GM19238 (cell line): ENCODE results near the gene PCK1.

Experiments used
- DNase-seq: peaks from one replicate; pipeline ENCODE4 v3.0.0; 2011; ENCODE audit warnings: low spot score; ENCODE audit not compliant: insufficient read length

The PCK1 gene

DNA sequence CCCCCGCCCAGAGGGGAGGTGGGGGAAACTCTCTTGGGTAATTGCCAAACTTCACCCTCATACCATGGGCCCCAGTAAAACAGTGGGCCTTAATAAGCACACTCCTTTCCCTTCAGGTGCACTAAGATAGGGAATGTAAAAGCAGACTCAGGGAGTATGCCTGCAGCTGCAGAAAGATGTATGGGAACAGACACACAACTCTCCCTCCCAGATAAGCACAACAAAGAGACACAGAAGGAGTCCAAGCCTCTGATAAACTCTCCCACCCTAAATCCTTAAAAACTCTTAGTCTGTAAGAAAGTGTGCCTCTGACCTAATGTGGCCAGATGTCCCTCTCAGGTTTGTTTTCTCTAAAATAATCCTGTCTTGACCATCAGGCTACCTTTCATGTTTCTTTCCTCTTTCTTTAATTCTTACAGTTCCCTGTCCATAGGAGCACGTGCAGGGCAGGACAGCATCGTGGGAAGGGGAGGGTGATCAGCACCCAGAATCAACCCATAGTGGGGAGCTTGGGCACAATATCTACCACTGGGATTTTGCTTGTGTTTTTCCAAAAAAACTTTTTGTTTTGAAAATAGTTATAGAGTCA is 24.7 kb upstream of the PCK1 start:
- no peak for DNase-seq

DNA sequence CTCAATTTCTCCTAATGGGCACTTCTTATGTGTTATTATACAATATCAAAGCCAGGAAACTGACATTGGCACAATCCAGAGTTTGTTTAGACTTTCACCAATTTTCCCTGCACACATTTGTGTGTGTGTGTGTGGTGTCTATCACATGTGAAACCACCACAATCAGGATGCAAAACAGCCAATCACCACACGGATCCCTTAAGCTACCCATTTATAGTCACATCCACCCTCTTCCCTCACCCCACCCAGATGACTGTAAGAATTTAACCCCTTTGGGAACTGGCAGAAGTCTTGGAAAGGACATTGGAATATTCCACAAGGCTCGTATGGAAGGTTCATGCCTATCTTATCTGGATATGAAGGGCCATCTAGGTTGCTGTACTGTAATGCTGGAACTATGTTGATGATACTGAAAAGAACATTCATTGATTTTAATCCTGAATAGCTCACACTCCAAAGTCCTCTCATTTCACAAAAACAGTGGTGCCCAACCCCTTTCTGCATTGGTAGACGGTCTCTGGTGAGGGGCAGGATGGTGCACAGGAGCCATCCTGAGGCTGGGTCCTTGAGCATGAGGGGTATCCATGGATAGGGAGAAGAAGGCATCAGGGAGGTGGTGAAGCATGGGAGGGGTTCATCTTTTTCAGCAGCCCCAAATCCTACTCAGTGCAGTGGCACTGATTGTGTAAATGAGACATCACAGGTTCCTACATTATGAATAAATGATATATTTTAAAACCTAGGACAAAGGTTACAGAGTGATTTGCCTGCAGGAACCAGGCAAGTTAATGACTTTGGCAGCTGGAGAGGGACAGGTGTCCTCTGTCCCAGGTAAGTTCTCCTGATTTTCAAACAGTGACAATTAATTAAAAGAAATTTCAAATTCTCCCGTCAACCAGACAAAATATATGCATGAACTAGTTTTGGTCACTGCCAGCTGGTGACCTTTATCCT is 23.9 kb upstream of the PCK1 start:
- no peak for DNase-seq

DNA sequence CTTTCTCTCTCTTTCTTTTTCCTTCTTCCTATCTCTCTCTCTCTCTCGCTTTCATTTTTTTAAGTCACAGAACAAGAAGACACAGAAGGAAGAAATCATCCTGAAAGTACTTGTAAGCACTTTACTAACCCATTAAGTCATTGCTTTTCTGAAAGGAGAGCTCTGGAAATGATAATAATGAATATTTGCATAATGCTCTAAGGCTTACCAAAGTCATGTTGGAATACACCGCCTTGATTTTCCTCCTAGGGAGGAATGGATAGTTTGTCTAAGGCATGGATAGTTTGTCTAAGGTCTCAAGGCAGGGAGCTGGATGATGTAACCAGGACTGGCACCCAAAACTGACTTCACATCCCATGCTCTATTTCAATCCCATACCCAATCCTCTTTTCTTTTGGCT is 23.1 kb upstream of the PCK1 start:
- DNase-seq = no peak

DNA sequence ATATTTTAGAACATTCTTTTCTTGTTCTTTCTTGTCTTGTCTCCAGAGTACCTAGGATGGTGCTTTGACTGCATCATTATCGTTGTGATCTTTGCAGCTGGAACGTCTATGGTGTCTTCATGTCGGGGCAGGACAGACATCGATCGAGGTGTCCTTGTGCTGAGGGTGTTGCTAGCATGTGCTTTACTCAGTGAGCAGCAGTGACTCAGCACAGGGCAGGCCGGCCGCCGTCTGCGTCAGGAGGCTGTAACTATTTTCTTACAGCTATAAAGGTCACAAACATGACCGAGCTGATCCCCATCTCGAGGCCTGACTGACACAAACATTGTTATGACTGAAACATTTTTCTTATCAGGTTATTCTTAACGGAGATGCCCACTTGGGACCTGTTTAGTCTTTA is 21.0 kb upstream of the PCK1 start:
- no peak for DNase-seq

DNA sequence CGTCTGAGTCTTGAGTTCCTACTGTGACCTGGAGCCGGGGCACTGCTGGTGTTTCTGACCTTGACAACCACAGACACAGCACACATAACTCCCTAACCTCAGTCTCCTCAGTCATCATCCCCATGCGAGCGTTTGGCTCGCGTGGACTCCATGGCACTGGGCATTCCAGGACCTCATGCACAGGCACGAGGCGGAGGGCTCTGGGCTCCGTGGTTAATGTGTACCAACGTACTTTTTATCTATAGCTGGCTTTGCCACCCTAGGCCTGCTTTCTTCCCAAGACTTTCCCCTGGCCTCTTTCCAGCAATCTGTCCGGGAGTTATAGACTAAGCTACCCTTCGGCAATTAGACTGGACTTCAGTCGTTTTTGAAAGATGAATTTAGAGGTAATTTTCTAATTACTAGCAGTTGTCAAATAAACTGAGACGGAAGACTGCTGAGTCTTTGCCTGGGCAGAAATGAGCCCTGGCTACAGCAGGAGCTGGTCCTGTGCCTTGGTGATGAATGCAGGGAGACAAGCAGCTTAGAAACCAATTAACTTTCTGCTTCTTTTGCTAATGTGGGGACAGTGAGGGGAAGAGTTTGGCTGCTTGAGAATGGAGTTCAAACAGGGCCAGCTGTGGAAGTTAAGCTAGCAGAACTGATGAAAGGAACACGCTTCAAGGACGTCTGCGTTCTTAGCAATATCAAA is 19.9 kb upstream of the PCK1 start:
- DNase-seq = no peak

DNA sequence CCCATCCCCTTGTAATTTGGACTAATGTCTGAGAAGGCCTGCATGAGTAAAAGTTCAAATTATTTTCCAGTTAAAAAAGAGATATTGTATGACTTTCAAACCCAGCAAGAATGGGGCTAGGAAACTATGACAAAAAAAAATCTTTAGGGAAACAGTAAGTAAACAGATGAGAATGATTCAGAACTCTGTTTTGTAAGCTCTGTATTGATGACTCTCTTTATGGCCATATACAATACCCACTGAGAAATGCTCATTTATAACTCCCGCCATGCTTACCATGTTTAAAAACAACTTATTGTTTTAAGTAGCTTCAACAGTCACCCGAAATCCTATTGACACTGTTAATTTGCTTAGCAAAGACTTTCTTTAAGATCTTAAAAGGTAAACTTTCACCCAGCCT is 17.2 kb upstream of the PCK1 start:
- no peak for DNase-seq

DNA sequence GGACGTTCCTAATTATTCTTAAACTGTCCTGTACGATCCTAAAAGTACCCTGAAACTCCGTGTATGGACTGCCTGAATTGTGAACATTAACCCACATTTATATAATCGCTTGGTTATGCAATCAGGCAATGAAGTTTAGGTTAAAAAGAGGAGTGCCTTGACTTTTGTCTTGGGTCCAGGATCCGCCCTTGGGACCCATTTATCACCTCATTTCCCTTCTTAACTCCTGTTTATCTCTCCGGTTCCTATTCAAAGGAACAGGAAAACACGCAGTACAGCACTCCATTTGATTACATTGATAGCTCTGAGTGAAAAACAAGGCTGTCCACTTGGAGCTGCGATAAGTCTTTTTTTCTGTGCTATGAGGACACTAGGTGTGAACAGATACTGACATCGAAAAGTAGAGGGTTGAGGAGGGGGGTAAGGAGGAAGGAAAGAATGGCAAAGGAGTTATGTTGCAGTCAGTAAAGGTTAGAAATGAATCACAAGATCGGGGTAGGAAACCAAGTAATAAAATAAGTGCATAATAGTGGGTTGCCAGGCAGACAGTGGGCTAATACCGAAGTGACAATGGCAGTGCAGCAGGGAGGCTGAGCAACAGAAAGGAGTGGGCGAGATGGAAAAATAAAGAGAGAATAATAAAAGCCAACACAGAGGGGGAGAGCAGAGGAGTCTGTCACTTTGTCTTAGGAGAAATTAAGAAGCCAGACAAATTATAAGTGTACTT is 15.9 kb upstream of the PCK1 start:
- no peak for DNase-seq

DNA sequence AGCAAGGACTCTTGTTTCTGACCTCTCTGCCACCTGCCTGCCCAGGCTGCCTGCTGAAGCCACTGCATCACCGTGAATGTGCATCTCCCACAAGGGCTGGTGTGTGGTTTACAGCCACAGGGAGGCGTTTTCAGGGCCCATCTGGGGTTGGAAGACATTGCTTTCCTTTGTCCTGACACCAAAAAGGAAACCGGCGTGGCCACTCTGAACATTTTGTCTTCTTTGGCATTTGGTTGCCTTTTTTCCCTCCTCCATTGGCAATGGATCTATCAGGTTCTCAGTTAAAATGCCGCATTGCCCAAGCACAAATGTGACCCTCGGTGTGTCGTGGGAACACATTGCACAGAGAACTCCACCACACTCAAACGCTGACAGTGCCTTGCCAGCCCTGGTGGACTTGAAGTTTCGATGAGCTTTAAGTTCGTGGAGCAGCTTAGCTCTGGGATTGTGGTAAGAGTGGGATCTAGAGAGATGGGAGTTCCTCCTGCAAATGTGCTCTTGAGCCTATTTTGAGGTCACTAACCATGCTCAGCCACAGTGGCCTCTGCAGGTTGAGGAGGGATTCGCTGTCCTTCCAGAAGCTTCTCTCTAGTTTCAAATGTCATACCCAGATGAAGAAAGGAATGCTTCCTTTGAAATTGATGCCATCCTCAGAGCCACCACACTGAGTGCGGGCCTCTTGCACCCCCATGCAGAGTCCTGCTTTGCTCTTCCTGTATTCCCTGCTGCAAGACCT is 14.8 kb upstream of the PCK1 start:
- DNase-seq = no peak

DNA sequence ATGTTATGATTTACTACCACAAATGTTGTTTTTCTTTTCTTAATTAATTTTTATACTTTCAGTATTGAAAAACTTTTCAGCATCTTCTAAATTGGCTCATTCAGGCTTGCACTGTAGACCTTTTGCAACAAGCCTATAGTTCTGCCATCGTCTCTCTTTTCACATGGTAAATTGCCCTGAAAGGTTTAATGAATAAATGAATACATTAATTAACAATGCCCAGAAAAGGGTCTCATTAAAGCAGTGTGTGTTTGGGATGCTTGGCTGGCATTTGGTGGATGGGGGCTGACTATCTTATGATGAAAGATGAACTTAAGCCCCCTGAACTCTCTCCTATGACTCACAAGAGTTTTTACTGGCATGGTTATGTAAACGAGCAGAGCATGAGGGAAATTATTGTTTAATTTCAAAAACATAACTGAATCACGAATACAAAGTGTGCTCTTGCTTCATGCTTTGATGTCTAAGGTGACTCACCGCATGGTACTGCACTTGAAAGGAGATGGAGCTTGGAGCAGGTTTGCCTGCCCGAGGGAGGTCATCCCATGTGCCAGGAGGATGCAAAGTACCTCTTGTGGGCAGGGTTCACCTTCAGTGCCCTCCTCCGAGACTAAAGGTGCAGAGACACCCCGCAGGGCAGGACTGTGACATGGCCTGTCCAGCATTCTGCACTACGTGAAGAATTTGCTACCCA is 13.8 kb upstream of the PCK1 start:
- no peak for DNase-seq

DNA sequence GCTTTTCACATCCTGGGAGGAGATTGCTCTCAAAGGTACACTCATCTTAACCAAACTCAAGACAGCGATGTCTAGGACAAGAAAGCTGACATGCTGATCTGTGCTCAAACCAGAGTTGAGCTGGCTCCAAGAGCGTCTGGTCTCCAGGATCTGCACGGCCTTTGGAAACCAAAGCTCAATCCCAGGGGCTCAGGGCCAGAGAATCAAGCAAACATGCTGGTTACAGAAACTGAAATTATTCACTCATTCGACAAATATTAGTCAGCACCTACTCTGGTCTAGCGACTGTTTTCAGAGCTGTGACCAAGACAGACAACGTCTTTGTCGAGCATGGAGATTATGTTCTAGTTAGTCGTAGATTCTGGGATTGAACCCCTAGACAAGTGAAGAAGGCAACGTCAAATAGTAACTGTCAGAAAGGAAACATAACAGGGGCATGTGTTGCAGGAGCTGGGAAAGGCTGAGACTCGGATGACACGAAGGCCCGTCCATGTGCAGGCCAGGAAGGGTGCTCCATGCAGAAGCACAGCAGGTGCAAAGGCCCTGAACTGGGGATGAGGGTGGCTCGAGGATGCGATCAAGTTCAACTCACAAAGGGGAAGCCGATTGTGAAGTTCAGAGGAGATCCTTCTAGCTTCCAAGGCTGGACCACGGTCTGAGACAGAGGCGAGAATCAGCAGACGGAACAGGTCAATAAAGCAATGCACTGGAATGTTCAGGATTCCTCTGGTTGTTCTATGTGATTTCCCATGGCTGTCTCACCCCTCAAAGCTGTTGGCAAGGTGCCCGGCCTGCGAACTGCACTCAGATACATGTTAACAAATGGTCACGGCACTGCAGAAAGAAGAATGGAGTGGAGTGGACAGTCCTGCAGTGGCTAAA is 12.5 kb upstream of the PCK1 start:
- no peak for DNase-seq

DNA sequence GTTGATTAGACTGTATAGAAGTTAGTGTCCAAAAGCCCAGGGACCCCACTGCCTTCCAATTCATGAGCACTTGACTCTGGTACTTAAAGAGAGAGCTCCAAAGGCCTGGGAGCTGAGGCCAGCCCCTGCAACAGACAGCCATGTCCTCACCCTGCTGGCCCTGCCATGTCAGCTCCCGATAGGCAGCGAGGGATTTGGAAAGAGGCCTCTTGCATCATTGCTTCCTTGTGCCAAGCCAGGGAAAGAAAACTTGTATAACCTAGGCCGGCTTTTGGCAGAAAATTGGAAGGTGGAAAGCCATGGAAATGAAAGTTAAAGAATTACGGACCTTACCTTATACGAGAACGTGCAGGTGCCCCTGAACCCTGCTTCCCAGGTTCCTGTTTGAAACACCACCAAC is 8.4 kb upstream of the PCK1 start:
- no peak for DNase-seq

DNA sequence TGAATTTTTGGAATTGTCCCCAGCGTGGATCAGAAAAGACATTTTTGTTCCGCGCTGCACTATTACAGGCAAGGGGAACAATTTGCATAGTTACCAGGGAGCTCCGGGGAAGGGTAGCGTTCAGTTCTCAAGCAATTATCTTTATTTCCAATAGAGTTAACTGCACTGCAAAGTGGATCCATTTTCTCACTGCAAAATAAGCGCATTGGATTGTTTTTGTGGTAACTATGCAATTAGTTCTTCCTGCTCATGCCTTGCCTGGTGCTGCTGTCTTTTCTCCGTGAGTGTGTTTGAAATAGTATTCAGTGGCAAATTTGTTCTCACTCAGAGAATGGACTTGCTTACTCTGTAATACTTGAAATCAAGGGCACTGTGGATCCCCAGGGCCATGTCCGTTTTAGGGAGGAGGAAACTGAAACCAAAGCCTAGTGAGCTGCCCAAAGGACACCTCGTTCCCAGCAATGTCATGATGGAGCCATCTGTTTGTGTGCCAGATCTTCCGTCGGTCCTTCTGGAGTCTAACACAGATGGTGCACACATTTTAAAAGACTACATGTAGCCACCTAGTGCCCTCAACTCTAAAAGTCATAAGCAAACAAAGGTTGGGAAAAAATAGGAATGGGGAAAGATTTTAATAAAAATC is 7.4 kb upstream of the PCK1 start:
- no peak for DNase-seq

DNA sequence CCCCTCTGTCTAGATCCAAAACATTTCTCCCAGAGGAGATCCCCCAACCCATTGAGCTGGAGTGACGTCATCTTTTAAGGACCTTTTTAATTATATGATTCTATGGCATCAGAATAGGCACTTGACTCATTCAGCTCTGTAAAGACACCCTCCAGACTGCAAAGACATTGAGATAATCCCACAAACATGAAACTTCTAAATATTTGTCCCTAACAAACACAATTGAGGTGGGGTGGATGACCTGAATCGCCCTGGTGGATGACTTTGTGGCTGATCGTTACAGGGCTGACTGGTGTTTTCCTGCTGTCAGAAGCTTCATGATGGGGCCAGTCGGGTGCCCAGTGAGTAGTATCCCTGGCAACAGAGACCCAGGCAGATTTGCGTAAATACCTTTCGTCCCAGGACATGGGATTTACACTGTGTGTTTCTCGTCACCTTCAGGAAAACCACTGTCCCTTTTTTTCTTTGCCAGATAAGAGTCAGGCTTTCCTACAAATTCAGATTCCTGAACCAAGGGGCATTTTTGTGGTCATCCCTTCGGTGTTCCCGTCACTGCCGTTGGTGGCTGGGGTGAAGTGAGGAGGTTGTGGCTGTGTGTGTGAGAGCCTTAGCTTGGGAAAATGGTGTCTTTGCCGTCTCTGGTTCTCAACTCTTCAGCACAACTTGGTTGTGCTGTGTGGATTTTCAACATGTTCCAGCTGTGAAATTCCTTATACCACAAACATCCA is 5.3 kb upstream of the PCK1 start:
- DNase-seq = no peak

DNA sequence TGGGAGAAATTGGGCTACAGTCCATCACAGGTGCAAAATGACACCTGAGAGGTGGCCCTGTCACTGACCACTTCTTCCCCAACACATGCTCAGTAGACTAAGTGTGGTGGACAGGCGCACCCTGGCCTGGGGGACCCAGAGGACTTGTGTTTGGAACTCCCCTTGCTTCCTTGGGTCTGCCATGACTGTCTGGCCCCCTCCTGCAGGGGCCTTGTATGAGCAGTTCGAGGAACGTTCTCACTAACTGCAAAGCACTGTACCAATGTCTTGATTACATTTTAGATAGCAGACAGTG is 4.0 kb upstream of the PCK1 start:
- no peak for DNase-seq

DNA sequence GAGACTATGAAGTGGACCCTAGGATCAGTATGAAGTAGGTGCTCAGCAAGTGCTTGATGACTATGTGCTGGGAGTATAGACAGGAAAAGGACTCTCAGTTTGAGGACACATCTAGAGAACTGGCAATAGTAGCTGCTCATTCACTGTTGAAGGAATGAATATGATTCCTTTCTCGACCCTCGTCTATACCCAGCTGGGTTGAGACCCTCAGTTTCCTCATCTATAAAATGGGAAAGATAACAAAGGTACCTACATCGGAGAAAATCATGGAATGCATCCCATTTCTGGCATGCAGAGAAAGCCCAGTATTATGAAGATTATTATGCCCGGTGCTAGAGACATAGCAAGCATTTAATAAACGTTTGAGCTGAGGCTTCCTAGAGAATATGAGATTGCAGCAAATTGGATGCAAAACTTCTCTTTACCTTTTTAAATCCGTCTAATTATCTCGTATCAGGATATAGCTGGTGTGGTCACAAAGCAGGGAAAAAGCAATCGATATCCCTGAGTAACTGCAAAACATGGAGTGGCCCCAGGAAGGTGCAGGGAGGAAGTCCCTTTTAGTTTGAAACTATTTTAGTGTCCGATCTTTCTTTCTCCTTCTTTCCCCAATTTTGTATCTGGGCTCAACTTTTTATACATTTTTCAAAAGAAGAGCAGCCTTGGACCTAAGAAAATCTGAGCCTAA is 2.8 kb upstream of the PCK1 start:
- DNase-seq = no peak

DNA sequence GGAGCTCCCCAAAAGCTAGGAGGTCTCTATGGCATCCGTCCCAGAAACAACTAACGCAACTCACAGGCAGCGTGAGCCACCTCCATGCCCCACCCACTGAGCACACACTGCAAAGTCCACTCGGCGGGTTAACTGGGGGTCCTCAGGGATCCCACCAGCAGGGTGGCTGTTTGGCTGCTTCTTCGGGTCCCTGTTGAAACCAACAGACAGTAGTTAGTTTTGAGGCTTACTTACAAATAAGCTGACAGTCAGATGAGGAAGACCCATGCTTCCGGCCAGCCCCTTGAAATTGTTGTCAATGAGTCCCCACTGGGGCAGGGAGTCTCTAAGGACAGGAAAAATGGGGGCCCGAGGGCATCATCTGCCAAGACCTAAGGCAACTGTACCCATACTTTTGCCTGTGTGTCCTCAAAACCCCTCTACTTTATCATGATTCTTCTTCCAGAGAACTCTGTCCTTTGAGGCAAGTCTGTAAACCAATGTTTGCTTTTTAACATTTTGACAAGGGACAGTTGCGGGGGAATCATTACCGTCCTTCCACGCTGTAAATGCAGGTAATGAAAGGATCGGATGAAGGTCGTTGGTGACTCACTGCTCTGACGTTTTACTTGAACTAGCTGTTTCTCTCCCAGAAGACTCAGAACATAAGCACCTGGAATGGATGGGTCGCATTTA is 2.2 kb upstream of the PCK1 start:
- no peak for DNase-seq

DNA sequence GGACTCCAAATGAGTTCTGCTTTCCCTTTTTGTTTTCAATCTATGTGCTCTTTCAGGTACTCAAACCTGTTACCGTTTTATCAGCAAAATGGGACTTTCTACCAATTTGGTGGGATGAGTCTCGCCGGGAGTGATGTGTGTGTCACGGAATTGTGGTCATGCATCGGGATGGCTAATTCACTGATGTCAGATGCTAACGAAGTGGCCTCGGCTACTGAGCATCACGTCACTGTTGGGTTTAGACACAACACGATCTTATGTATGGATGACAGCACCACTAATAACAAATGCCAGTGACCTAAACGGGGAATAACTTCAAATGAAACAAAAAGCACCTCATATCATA is 1.6 kb upstream of the PCK1 start:
- DNase-seq = no peak
